NOMO-1 (cell line): ENCODE measurements around the gene TNS2.
"Not testable (repeated sequence)": the region's sequence is repeated elsewhere in the genome, so short reads cannot be mapped to it uniquely, and the experiment has no call there.

Experiments used
- DNase-seq, 2 experiments: peaks; one replicate each; lab custom pipeline; 2025; ENCODE audit not compliant: unreplicated experiment in 2 of 2; lab: John Stamatoyannopoulos, UW

The TNS2 gene

DNA sequence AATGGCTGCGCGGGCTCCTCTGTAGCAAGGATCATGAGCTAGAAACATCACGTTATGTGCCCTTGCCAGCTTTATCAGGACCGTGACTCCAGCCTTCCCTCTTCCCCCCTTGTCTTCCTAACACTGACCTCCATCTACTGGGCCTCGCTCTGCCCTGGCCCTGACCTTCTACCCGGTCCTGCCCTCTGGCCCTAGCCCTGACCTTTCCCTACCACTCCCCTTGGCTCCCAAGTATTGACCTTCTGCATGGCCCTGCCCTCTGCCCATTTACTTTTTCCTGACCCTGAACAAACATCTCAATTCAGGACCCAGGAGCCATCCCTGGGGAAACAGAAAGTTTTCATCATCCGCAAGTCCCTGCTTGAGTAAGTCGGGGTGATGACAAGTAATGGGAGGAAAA lies 55.4 kb downstream of the TNS2 start:
- no peak for DNase-seq

DNA sequence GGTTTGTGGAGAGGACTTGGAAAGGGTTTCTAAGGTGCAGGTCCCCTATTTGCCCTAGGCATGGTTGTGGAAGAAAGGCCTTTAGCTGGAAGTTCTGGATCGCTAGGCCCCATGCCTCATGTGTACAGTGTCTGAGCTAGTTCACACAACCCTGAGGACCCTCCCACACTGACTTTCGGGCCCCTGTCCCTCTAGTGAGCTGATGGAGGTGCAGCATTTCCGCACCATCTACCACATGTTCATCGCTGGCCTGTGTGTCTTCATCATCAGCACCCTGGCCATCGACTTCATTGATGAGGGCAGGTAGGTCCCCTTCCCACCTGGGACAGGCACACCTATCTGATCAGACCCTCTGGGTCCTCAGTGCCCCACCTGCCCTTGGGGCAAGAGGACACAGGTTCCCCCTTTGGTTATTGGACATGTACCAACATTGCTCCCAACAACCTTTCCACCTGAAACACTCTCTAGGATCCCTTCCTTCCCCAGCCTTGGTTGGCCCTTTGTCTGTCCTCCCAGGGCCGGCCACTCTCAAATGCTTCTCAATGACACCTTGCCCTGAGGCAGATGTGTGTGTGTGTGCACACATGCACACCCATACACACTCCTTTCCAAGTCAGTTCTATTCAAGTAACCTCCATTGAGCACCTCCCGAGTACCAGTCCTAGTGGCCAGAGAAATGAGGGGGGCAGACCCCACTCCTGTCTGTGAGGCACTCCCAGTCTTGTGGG lies 56.0 kb downstream of the TNS2 start:
- no peak for DNase-seq

DNA sequence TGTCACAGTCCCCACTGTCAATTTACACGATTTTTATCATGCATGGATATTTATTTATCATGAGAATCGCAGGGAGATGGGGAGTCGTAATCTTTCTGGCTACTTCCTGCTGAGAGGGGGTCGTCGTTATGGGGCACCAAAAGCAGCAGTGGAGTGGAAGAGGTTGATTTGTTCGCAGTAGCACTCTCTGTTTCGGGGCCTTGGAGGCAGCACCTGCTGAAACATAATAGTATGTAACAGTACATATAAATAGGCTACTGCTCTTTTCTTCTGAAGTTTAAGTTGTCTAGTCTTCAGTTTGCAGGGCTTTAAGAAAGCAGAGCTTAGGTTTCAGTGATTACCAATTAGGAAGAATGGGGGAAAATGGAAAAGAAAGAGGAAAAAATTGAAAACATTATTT lies 57.3 kb downstream of the TNS2 start:
- DNase-seq, result no peak

DNA sequence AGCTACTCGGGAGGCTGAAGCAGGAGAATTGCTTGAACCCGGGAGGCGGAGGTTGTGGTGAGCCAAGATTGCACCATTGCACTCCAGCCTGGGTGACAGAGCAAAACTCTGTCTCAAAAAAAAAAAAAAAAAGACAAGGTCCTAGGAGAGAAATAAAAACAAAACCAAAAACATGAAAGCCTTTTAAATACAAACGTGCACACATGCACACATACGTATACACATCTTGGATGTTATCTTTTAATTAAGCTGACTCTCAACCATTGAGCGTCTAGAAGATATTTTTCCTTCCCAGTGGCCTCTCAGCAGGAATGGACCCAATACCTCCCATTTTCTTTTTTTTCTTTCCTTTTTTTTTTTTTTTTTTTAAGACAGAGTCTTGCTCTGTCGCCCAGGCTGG lies 62.6 kb downstream of the TNS2 start:
- not testable (repeated sequence) for DNase-seq

DNA sequence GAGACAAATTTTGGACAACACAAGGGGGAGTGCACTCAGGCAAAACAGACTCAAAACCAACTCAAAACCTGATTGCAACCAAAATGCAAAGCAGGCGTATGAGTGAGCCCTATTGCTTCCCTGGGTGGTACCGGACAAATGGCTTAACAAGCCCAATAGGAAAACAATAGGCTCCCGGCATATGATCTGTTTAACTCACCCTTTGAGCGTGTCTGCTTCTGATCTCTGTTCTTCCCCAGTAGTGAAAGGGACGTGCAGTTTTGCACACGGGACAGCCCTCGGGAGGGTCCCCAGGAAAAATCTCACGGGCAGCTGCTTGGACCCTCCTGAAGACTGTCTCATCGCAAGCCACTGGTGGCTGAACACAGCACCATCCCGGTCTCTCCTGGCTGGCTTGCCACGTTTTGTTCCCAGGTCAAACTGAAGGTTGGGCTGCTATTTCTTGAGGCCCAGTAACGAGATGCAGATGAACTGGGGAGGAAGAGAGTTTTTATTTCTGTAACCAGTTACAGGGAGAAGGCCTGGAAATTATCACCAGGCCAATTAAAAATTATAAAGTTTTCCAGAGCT lies 63.4 kb downstream of the TNS2 start:
- no peak for DNase-seq

DNA sequence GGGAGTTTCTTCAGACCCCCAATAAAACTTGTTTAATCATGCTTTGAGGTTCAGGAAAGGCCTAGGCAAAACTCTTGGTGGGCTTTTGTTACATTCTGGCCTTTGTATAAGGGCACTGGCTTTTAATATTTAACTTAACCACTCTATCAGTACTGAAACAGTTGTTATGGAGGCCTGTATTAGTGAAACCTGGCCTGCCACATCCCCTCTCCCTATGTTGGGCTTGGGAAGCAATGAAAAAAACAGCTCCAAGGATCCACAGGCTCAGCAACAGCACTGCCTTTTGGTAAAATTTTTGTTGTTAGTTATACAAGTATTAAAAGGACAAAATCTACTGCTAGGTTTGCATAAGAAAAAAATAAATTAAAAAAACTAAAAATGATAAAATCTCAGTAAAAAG lies 64.1 kb downstream of the TNS2 start:
- no peak for DNase-seq
